Stimulated activated naive B cell treated with anti-CD40 and anti-IgM and Interleukin-4, amounts not matched to agents 10 μg/mL and 1 μg/mL and 100 μg/mL, for 72 hours (primary cell): ENCODE results near the gene TRAPPC13.
"Not testable (repeated sequence)": the region's sequence is repeated elsewhere in the genome, so short reads cannot be mapped to it uniquely, and the experiment has no call there.

Experiments
- ATAC-seq, 2 donors: fragments of 150-1000 bp; cut with Tn5 transposase; replicated peaks; 2 replicates each; pipeline ENCODE4 v1.10.0; 2021; ENCODE audit warnings: moderate library complexity in 1 of 2
- DNase-seq: peaks from one replicate; pipeline ENCODE4 v3.0.0; 2021
- H3K27ac Mint-ChIP-seq: one replicate; pipeline ENCODE4 v1.8.0; 2022; ENCODE audit warnings: mild to moderate bottlenecking, mixed read lengths
- H3K27me3 Mint-ChIP-seq, 2 donors: one replicate each; pipeline ENCODE4 v1.8.0; 2022; ENCODE audit warnings: mixed read lengths in 2 of 2
- H3K36me3 Mint-ChIP-seq, 2 donors: one replicate each; pipeline ENCODE4 v1.8.0; 2022; ENCODE audit warnings: mixed read lengths in 2 of 2, mild to moderate bottlenecking in 1 of 2
- H3K4me1 Mint-ChIP-seq, 2 donors: one replicate each; pipeline ENCODE4 v1.8.0; 2022; ENCODE audit warnings: mixed read lengths in 2 of 2, mild to moderate bottlenecking in 1 of 2
- H3K4me3 Mint-ChIP-seq, 2 donors: one replicate each; pipeline ENCODE4 v1.8.0; 2022; ENCODE audit warnings: mild to moderate bottlenecking in 2 of 2, mixed read lengths in 2 of 2, moderate library complexity in 1 of 2
- H3K9me3 Mint-ChIP-seq, 2 donors: one replicate each; pipeline ENCODE4 v1.8.0; 2022; ENCODE audit warnings: mixed read lengths in 2 of 2, mild to moderate bottlenecking in 1 of 2

The TRAPPC13 gene

DNA sequence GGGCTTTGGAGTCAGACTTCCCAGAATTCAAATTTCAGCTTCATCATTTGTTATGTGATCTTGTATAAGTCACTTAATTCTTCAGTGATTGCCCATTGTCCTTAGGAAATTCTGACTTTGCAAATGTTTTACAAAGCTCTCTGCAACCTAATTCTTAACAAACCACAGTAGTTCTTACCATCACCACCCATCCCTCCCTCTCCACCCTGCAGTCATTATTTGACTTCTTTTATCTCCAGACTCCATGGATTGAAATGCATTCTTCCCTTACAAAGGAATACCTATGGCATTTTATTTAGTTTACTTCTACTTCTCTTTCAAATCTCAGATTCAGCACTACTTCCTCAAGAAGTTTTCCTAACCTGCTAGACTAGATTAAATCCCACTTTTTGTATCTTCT lies 23.1 kb downstream of the TRAPPC13 start:
- H3K9me3 Mint-ChIP-seq, result no peaks in the 10 kb centered on the region
- H3K27ac Mint-ChIP-seq, result no peak overlapping the region
- H3K4me3 Mint-ChIP-seq, result no peak overlapping the region
- no peaks in the 10 kb centered on the region for H3K4me1 Mint-ChIP-seq
- ATAC-seq, result no peak
- peaks cover 20 to 31% of the 10 kb centered on the region in 2 donors for H3K36me3 Mint-ChIP-seq
- H3K27me3 Mint-ChIP-seq, result no peaks in the 10 kb centered on the region
- no peak for DNase-seq

DNA sequence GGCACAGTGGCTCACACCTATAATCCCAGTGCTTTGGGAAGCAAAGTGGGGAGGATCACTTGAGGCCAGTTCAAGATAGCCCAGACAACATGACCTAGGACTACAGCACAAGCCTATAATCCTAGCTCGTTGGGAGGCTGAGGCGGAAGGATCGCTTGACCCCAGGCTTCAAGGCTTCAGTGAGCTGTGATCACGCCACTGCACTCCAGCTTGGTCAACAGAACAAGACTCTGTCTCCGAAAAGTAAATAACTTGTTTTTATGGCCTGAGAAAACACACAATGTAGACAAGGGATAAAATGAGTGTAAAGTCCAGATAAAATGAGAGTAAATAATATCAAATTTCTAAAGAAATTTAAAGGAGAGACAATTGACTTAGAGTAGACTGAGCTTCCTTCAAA lies 26.3 kb downstream of the TRAPPC13 start:
- Mint-ChIP-seq H3K4me3 (no peak overlapping the region), H3K4me1 (no peaks in the 10 kb centered on the region)
- no peak for ATAC-seq

DNA sequence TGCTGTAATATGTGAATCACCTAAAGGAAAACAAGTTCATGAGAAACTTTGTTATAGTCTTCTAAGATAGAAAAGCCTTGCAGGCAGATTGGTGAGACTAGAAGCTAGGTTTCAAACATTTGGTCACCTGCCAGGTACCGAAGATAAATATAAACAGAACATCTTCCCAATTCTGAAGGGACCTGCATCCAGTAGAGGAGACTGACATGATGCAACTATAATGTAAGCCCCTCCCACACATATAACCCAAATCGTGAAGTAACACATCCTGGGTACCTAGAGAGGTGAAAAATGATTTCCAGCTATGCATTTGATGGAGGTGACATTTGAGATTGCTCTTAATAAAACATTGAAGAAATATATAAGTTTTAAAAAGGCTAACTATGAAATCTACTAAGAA lies 29.9 kb downstream of the TRAPPC13 start:
- Mint-ChIP-seq H3K36me3 (peaks cover 15 to 27% of the 10 kb centered on the region in 2 donors), H3K27me3 (no peaks in the 10 kb centered on the region)

More for the DNA sequence above, 26.3 kb downstream of the TRAPPC13 start:
- H3K36me3 Mint-ChIP-seq, result peaks cover 23 to 33% of the 10 kb centered on the region in 2 donors
- H3K27ac Mint-ChIP-seq, result no peak overlapping the region
- H3K9me3 Mint-ChIP-seq, result no peaks in the 10 kb centered on the region
- no peaks in the 10 kb centered on the region for H3K27me3 Mint-ChIP-seq
- no peak for DNase-seq

DNA sequence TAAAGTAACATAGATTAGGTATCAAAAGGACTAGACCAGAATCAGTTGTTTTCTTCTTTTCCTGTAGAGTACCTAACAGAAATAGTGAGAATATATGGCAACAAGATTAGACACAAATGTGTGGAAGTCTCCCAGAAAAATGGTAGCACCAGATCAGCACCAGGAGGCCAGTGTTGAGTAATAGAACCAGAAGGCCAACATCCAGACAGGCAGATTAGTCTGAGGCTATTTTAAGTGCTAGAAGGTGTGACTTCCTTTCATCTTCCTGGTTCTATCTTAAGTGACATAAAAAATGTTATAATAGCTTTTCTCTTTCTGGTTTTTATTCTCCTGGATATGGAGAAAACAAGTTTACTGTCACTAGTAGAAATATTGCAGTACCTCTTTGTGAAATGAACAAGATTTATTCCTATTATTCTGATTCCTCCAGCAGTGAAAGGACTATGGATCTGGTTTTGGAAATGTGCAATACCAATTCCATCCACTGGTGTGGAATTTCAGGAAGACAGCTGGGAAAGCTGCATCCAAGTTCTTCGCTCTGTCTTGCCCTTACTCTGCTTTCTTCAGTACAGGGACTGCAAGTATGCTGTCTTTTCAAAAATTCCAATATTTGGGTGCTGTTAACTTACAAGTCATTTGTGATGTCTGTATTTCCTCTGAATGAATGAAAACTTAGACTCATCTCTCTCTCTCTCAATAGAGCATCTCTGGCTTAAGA lies 39.1 kb downstream of the TRAPPC13 start:
- Mint-ChIP-seq H3K27ac (no peak overlapping the region), H3K4me1 (no peaks in the 10 kb centered on the region), H3K27me3 (no peaks in the 10 kb centered on the region), H3K9me3 (no peaks in the 10 kb centered on the region), H3K4me3 (no peak overlapping the region), H3K36me3 (peaks cover 27 to 44% of the 10 kb centered on the region in 2 donors)
- DNase-seq (no peak), ATAC-seq (no peak)

More for the DNA sequence above, 29.9 kb downstream of the TRAPPC13 start:
- ATAC-seq, result no peak
- H3K9me3 Mint-ChIP-seq, result no peaks in the 10 kb centered on the region
- DNase-seq, result no peak
- no peak overlapping the region for H3K4me3 Mint-ChIP-seq
- no peaks in the 10 kb centered on the region for H3K4me1 Mint-ChIP-seq
- H3K27ac Mint-ChIP-seq, result no peak overlapping the region

DNA sequence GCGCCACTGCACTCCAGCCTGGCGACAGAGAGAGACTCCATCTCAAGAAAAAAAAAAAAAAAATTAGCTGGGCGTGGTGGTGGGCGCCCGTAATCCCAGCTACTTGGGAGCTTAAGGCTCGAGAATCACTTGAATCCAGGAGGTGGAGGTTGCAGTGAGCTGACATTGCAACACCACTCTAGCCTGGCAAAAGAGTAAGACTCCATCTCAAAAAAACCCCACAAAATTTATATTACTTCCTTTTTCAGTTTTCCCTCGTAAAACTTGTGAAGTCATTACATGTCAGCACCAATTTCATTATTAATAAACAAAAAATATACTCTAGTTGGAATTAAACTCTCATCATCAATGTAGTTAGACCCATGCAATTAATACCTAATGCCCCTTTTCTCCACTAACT lies 43.9 kb downstream of the TRAPPC13 start:
- no peak for ATAC-seq
- Mint-ChIP-seq H3K4me1 (no peaks in the 10 kb centered on the region), H3K27ac (no peak overlapping the region)

DNA sequence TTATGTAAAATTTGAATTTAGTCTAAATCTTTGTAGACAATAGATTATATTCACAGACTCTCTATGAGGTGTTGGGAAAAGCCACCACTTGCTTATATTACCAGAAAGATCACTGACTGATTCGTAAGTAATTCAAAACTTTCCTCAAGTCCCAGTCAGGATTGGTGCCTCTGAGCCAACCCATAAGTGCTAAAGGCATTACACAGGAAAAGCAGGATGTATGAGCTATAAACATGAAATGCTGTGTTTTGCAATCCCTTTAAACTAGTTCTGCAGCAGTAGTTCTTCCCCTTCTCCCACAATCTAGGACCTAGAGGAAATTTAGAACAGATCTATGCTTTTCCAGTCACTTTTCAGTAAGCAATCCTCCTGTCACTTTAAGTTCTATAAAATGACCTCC lies 48.0 kb downstream of the TRAPPC13 start:
- no peak overlapping the region for H3K4me3 Mint-ChIP-seq
- no peak for DNase-seq
- H3K9me3 Mint-ChIP-seq, result no peaks in the 10 kb centered on the region
- peaks cover 32 to 48% of the 10 kb centered on the region in 2 donors for H3K36me3 Mint-ChIP-seq
- no peaks in the 10 kb centered on the region for H3K27me3 Mint-ChIP-seq
- H3K4me1 Mint-ChIP-seq, result peaks cover 3 to 6% of the 10 kb centered on the region in 2 donors
- ATAC-seq, result no peak
- H3K27ac Mint-ChIP-seq, result no peak overlapping the region

More for the DNA sequence above, 43.9 kb downstream of the TRAPPC13 start:
- Mint-ChIP-seq H3K27me3 (no peaks in the 10 kb centered on the region), H3K4me3 (no peak overlapping the region), H3K36me3 (peaks cover 15 to 34% of the 10 kb centered on the region in 2 donors), H3K9me3 (no peaks in the 10 kb centered on the region)
- no peak for DNase-seq

DNA sequence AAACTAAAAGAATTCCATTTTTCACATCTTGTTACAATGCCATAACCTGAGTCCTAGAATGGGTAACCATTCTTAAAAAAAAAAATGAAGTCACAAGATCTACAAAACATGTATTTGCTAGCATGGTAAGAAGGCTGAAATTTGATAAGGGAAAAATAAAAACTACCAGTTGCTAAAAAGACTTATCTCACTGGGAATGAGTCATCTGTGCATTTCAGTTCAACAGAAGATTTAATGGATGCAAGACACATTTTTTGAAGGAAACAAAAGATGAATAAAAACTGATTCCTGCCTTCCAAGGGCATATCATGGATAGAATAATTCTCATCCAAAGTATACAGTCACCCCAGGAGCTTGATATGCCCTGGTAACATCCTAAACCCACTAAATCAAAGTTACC lies 49.9 kb downstream of the TRAPPC13 start:
- Mint-ChIP-seq H3K4me3 (no peak overlapping the region), H3K36me3 (peaks cover 48 to 66% of the 10 kb centered on the region in 2 donors), H3K9me3 (no peaks in the 10 kb centered on the region), H3K4me1 (peaks cover 3 to 6% of the 10 kb centered on the region in 2 donors), H3K27ac (no peak overlapping the region), H3K27me3 (no peaks in the 10 kb centered on the region)
- ATAC-seq (no peak), DNase-seq (no peak)

DNA sequence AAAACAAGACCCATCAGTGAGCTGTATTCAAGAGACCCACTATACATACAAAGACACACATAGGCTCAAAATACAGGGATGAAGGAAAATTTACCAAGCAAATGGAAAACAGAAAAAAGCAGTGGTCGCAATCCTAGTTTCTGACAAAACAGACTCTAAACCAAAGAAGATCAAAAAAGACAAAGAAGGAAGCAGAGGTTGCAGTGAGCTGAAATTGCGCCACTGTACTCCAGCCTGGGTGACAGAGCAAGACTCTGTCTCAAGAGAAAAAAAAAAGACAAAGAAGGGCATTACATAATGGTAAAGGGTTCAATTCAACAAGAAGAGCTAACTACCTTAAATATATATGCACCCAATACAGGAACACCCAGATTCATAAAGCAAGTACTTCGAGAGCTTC lies 51.2 kb downstream of the TRAPPC13 start:
- not testable (repeated sequence) for H3K27me3 Mint-ChIP-seq, H3K4me3 Mint-ChIP-seq, ATAC-seq, DNase-seq, H3K9me3 Mint-ChIP-seq, H3K27ac Mint-ChIP-seq, H3K4me1 Mint-ChIP-seq
- peaks cover 54 to 74% of the 10 kb centered on the region in 2 donors for H3K36me3 Mint-ChIP-seq

DNA sequence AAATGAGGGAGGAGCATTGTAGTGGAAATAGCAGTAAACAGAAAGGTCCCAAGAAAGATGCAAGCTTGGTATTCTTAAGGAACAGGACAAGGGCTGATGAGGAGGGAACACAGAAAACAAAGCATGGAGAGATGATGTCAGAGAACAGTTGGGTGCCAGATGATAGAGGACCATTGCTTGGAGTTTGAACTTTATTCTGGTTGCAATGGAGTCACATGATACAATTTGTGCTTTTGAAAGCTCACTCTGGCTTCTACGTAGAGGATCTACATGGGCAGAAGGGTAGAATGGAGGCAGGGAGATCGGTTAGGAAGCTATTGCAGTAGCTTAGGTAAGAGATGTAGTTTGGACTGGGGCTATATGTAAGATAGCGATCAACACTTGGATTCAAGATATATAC lies 57.3 kb downstream of the TRAPPC13 start:
- DNase-seq (no peak), ATAC-seq (no peak)
- Mint-ChIP-seq H3K9me3 (peaks cover 0 to 2% of the 10 kb centered on the region in 2 donors), H3K27me3 (no peaks in the 10 kb centered on the region), H3K4me3 (no peak overlapping the region), H3K27ac (no peak overlapping the region), H3K36me3 (peaks cover 61 to 84% of the 10 kb centered on the region in 2 donors), H3K4me1 (peaks cover 2 to 20% of the 10 kb centered on the region in 2 donors)

DNA sequence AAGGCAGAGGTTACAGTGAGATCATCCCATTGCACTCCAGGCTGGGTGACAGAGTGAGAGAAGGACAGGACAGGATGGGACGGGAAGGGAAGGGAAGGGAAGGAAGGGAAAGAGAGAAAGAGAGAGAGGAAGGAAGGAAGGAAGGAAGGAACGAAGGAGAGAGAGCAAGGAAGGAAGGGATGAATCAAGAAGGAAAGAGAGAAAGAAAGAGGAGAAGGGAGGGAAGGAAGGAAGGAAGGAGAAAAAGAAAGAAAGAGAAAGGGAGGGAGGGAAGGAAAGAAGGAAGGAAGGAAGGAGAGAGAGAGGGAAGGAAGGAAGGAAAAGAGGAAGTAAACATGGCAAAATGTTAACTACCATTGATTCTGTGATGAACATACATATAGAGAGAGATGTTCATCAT lies 68.3 kb downstream of the TRAPPC13 start:
- peaks cover 7 to 13% of the 10 kb centered on the region in 2 donors for H3K4me1 Mint-ChIP-seq
- peaks cover 21 to 31% of the 10 kb centered on the region in 2 donors for H3K36me3 Mint-ChIP-seq
- no peaks in the 10 kb centered on the region for H3K27me3 Mint-ChIP-seq
- ATAC-seq (no peak), DNase-seq (no peak)
- H3K4me3 Mint-ChIP-seq, result no peak overlapping the region
- no peaks in the 10 kb centered on the region for H3K9me3 Mint-ChIP-seq
- peak overlapping the region; percentile 33 for H3K27ac Mint-ChIP-seq

DNA sequence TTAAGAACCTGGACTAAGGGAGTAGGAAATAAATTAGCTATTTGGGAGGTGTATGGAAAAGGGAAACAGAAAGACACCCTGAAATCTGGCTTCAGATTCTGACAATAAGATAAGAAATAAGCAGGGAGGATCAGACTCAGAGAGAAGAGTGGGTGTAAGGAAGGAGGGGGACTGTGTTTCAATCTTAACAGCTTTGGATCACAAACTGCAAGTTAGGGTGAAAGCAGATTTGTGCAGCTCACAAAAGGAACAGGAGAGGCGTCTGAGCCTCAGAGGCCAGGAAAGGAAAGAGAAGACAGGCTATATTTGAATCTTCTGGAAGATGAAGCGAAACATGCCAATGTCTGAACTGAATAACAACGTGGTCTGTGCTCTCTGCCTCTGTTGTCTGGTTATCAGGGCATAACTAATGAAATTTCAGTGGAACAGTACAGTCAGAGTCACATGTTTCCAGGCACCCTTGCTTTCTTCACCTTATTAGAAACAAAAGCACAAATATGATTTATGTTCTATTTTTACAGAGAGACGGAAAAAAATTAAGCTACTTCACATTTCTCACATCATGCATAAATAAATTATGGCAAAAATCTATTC lies 70.4 kb downstream of the TRAPPC13 start:
- ATAC-seq (peak; percentile 96 to 97), DNase-seq (peak; percentile 18)
- Mint-ChIP-seq H3K27ac (no peak overlapping the region), H3K9me3 (no peaks in the 10 kb centered on the region), H3K36me3 (peaks cover 35 to 44% of the 10 kb centered on the region in 2 donors), H3K27me3 (no peaks in the 10 kb centered on the region), H3K4me1 (peaks cover 12 to 18% of the 10 kb centered on the region in 2 donors), H3K4me3 (no peak overlapping the region)

DNA sequence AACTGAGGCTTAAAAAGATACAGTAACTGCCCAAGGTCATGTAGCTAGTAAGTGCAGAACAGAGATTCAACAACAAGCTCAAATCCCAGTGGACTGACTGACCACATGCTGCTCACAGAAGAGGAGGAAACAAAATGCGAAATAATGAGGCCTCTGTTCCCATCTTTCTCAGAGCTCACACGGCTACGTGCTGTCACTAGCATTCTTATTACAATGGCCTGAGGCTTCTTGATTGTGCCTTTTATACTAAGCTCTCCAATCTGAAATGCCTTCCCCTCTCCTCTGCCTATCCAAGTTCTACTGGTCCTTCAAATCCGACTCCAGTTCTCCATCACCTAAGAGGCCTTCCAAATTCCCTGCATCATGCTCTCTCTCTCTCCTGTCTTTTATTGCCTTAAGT lies 71.1 kb downstream of the TRAPPC13 start:
- Mint-ChIP-seq H3K27ac (no peak overlapping the region), H3K9me3 (no peaks in the 10 kb centered on the region), H3K4me3 (no peak overlapping the region), H3K36me3 (peaks cover 31 to 39% of the 10 kb centered on the region in 2 donors), H3K4me1 (peaks cover 12 to 18% of the 10 kb centered on the region in 2 donors), H3K27me3 (no peaks in the 10 kb centered on the region)
- no peak for DNase-seq
- ATAC-seq, result peak; percentile 28 to 35

DNA sequence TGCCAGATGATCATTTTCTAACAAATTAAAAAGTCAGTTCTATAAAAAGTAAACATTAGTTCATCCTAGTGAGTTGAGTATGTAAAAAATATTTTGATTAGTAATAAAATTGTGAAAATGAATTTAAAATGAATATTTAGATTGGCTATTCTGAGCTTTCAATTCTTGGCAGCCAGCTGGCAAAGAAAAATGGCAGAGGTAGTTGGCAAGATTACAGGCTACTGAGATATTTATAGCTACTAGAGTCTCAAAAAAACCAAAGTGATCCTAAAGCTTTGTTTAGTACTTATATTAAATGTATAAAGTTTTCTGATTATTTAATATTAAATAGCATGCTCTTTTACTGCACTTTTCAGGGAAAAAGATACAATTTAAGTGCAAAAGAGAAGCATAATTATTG lies 72.1 kb downstream of the TRAPPC13 start:
- peaks cover 12 to 18% of the 10 kb centered on the region in 2 donors for H3K4me1 Mint-ChIP-seq
- ATAC-seq (no peak), DNase-seq (no peak)
- peaks cover 31 to 37% of the 10 kb centered on the region in 2 donors for H3K36me3 Mint-ChIP-seq
- no peak overlapping the region for H3K27ac Mint-ChIP-seq
- H3K27me3 Mint-ChIP-seq, result no peaks in the 10 kb centered on the region
- H3K9me3 Mint-ChIP-seq, result no peaks in the 10 kb centered on the region
- H3K4me3 Mint-ChIP-seq, result no peak overlapping the region

DNA sequence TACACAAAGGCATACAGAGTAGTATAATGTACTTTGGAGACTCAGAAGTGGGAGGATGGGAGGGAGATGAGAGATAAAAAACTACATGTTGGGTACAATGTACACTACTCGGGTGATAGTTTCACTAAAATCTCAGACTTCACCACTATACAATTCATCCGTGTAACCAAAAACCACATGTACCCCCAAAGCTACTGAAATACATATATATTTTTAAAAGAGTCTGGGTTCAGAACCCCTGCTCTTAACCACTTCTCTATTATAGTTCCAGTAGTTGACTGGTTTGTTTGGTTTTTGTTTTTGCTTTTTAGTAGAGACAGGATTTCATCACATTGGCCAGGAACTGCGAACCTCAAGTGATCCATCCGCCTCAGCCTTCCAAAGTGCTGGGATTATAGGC lies 74.5 kb downstream of the TRAPPC13 start:
- peak; percentile 24 to 42 for ATAC-seq
- no peaks in the 10 kb centered on the region for H3K9me3 Mint-ChIP-seq

DNA sequence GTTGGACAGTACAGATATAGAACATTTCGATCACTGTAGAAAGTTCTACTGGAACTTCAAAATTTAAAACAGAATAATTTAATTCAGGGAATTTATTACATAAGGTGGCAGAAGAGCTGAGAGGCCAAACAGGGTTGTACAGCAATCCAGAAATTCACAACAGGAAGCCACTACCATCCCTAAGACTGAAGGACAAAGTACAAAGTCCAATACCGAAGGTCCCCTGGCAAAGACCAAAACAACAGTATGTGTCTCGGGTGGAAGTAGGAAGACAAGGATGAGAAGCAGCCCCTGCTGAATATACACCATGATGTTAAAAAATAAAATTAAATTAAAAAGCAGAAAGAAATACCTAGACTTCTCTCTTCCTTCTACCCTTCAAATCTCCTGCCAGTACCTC lies 77.2 kb downstream of the TRAPPC13 start:
- no peaks in the 10 kb centered on the region for H3K27me3 Mint-ChIP-seq
- ATAC-seq (no peak), DNase-seq (no peak)
- peaks cover 32 to 40% of the 10 kb centered on the region in 2 donors for H3K36me3 Mint-ChIP-seq
- H3K27ac Mint-ChIP-seq, result no peak overlapping the region
- H3K9me3 Mint-ChIP-seq, result no peaks in the 10 kb centered on the region
- no peak overlapping the region for H3K4me3 Mint-ChIP-seq
- H3K4me1 Mint-ChIP-seq, result peaks cover 5 to 9% of the 10 kb centered on the region in 2 donors

More for the DNA sequence above, 74.5 kb downstream of the TRAPPC13 start:
- DNase-seq, result no peak
- Mint-ChIP-seq H3K4me1 (peaks cover 5 to 9% of the 10 kb centered on the region in 2 donors), H3K27ac (no peak overlapping the region), H3K27me3 (no peaks in the 10 kb centered on the region), H3K4me3 (no peak overlapping the region), H3K36me3 (peaks cover 26 to 31% of the 10 kb centered on the region in 2 donors)
